ENCODE measurements around the gene GNG12.
A peak's percentile ranks its signal among the peaks of the same experiment; 100 is the strongest.

GNG12 gene

GRCh38 chr1:67695963-67696362 lies 137.3 kb downstream of the GNG12 start:
- no peak for DNase-seq

GRCh38 chr1:67691712-67692111 lies 141.6 kb downstream of the GNG12 start:
- DNase-seq: no peak

- no peak for DNase-seq
Observed at GRCh38 chr1:67690411-67690810, 142.9 kb downstream of the GNG12 start.

GRCh38 chr1:67690018-67690363 lies 143.3 kb downstream of the GNG12 start:
- no peak for DNase-seq

DNA sequence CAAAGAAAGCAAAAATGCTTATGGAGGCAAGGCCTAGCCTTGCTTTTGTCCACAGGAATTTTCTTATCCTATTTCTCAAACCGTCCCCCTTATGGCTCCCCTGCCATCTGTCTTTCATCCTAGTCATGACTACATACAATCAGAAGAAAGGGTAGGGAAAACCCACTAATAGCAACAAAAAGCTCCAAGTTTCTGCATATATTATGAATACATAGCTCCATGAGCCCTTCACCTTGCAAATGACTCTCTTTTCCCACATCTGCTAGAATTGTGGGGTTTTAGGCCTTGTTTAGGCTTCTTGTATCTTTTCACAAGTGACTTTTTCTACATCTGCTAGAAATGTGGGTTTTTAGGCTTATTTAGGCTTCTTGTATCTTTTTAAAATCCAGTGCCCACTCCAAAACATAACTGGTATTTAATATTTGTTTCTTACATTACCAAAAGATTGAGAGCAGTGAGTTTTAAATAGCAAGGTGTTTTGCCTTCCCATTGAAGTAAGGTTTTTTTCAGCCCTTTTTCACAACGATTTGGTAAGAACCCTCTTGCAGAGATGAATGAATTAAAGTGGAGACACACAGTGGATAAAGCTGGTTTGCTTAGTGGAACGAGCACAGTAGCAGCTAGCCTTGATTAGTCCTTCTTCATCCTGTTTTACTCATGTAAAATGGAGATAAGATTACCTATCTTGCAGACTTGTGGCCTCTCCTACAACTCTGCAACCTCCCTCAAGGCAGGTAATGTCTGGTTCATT lies 143.8 kb downstream of the GNG12 start:
- no peak for DNase-seq

GRCh38 chr1:67688526-67689219 lies 144.6 kb downstream of the GNG12 start:
- DNase-seq: no peak

DNA sequence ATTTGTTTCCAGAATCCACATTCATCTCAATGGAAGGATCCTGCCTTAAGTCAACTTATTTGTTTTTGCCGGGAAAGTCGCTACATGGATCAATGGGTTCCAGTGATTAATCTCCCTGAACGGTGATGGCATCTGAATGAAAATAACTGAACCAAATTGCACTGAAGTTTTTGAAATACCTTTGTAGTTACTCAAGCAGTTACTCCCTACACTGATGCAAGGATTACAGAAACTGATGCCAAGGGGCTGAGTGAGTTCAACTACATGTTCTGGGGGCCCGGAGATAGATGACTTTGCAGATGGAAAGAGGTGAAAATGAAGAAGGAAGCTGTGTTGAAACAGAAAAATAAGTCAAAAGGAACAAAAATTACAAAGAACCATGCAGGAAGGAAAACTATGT lies 145.6 kb downstream of the GNG12 start:
- DNase-seq: no peak

DNA sequence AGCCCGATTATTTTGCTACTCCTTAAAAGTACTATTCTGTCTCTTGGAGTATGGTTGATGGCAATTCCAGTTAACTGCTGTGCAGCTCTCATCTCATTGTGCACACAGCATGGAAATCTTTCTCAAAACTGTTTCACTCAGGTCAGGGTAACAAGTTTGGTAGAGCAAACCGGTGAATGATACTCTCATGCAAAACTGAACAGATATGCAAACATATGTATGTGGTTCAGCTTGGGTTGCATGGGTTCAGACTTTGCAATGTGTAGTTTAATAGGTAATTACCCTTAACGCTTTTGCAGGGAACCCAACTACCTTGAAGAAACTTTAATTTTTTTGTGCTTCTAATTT lies 146.1 kb downstream of the GNG12 start:
- no peak for DNase-seq

GRCh38 chr1:67686267-67687197 lies 146.7 kb downstream of the GNG12 start:
- peak; percentile 83 for DNase-seq

DNA sequence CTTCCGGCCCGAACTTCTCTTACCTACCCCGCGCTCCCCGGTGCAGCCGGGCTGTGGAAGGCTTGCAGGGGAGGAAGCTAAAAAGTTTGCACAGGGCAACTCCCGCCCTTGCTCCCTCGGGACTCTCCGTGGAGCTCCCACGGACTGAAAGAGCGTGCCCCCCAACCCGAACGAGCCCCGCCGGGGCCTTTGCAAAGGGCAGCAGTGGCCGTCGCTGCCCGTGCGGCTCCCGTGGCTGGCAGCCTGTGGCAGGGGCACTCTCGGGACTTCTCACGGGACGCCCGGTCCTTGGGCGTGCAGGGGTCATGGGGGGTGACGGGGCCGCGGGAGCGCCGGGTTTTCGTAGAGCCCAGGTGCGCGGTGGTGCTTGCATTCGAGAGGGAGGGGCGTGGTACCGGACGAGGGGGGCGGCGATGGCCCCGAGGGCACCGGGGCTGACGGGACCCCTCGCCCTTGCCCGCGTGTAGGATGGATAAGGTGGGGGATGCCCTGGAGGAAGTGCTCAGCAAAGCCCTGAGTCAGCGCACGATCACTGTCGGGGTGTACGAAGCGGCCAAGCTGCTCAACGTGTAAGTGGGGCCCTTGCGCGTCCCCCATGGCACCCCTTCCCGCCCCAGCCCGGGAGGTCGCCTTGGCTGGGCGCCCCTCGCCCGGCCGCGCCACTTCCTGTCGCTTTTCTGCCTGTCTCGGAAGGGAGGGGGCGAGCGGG lies 147.6 kb downstream of the GNG12 start:
- DNase-seq: no peak

GRCh38 chr1:67685067-67685557 lies 148.2 kb downstream of the GNG12 start, which contains the start of gene GADD45A:
TSS of gene GADD45A (plus strand) at chr1:67685201. CDS start at chr1:67685495, 294 bp downstream.
- peak; percentile 87 for DNase-seq

DNA sequence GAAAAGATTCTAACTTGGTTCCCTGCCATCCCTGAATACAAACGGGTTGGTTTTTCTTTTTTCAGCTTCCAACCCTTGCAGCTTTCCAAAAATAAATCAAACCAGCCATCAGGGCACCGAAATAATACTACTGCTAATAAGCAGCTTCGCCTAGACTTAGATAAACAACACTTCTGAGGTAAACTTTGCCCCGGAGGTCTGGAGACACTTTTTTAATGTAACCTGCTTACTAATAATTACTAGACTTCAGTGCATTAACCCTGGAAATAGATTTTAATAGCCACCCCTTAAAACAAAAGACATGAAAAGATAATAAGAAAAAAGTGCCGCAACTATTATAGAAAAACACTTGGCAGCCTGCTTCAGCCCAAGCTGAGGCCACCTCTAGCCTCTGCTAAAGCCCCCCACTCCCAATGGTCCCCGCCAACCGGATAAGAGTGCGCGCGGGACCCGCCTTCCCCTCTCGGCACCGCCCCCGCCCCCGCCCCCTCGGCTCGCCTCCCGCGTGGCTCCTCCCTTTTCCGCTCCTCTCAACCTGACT lies 148.7 kb downstream of the GNG12 start:
- DNase-seq: no peak

- DNase-seq: no peak
Observed at GRCh38 chr1:67683766-67684525, 149.3 kb downstream of the GNG12 start.

GRCh38 chr1:67683316-67683715 lies 150.0 kb downstream of the GNG12 start:
- DNase-seq: no peak

GRCh38 chr1:67682659-67683197 lies 150.5 kb downstream of the GNG12 start:
- DNase-seq: no peak

DNA sequence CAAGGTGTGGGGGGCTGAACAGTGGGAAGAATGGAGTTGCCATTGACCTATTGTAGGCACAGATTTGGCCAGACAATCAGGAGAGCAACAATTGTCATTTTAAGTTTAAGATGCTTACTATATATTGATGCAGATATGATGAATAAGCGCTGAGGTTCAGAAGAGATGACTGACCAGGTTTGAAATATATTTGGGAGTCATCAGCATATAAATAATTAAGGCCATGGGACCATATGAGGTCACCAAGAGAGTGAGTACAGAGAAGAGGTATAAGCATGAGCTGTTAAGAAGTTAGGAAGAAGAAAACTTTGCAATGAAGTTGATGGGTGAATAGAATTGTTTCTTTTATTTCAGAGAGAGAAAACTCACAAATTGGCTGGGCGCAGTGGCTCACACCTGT lies 152.8 kb downstream of the GNG12 start:
- DNase-seq: no peak

- DNase-seq: no peak
Observed at GRCh38 chr1:67679691-67680090, 153.6 kb downstream of the GNG12 start.

DNA sequence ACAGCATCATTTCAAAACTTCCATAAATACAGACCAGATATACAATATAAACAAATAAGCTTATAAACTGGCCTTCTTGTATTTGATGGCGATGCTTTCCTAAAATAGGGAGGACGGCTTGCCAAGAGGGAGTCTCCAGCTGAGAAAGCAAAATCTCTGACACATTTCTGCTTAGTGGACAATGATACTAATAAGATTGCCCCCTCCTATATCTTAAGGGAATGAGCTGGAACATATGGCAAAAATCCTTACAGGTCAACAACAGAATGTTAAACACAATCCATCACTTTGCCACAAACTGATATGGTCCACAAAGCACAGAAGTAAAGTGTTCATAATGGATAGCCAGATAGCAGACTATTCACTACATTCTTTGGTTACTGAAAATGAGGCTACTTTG lies 155.3 kb downstream of the GNG12 start:
- DNase-seq: no peak

- no peak for DNase-seq
Observed at GRCh38 chr1:67677408-67677807, 155.9 kb downstream of the GNG12 start.

- no peak for DNase-seq
Observed at GRCh38 chr1:67676946-67677345, 156.3 kb downstream of the GNG12 start.

GRCh38 chr1:67676287-67676686 lies 157.0 kb downstream of the GNG12 start:
- no peak for DNase-seq
